Subcutaneous abdominal adipose tissue (tissue), 5 donors: Measurements from ENCODE around the gene WNT10A.

Source experiments
- H3K27ac ChIP-seq: one replicate; pipeline ENCODE4 v1.7.0; 2013; ENCODE audit warnings: low read depth, mild to moderate bottlenecking, inconsistent platforms, low read length, moderate library complexity
- H3K27me3 ChIP-seq, 5 donors: one replicate each; pipeline ENCODE4 v1.7.0; 2013; ENCODE audit warnings: low read length in 5 of 5, inconsistent platforms in 1 of 5; ENCODE audit not compliant: control insufficient read depth in 5 of 5, insufficient read depth in 4 of 5
- H3K36me3 ChIP-seq, 5 donors: one replicate each; pipeline ENCODE4 v1.7.0; 2013; ENCODE audit warnings: low read length in 5 of 5; ENCODE audit not compliant: control insufficient read depth in 5 of 5, insufficient read depth in 5 of 5
- H3K4me1 ChIP-seq, 5 donors: one replicate each; pipeline ENCODE4 v1.7.0; 2013; ENCODE audit warnings: low read length in 5 of 5, mild to moderate bottlenecking in 3 of 5, moderate library complexity in 1 of 5; ENCODE audit not compliant: control insufficient read depth in 5 of 5, insufficient read depth in 5 of 5
- H3K4me3 ChIP-seq, 5 donors: one replicate each; pipeline ENCODE4 v1.7.0; 2013; ENCODE audit warnings: low read length in 5 of 5, low read depth in 1 of 5
- H3K9ac ChIP-seq, 5 donors: one replicate each; pipeline ENCODE4 v1.7.0; 2013; ENCODE audit warnings: low read length in 5 of 5, mild to moderate bottlenecking in 4 of 5, moderate library complexity in 3 of 5
- H3K9me3 ChIP-seq, 5 donors: one replicate each; pipeline ENCODE4 v1.7.0; 2013; ENCODE audit warnings: low read length in 5 of 5; ENCODE audit not compliant: control insufficient read depth in 5 of 5
- donor health status: healthy.
- donor health status: healthy.
- donor health status: healthy.
- donor health status: healthy.
- donor health status: healthy.

WNT10A gene

DNA sequence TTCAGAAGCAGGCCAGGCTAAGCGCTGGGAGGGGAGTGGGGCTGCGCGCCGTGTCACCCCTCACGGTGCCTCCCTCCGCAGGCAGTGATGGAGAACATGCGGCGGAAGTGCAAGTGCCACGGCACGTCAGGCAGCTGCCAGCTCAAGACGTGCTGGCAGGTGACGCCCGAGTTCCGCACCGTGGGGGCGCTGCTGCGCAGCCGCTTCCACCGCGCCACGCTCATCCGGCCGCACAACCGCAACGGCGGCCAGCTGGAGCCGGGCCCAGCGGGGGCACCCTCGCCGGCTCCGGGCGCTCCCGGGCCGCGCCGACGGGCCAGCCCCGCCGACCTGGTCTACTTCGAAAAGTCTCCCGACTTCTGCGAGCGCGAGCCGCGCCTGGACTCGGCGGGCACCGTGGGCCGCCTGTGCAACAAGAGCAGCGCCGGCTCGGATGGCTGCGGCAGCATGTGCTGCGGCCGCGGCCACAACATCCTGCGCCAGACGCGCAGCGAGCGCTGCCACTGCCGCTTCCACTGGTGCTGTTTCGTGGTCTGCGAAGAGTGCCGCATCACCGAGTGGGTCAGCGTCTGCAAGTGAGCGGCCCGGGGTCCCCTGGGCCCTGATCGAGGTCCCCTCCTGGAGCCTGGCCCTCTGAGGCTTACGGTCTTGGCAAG is 12.2 kb downstream of the WNT10A start:
- peaks cover 47 to 60% (median 59%) of the 10 kb centered on the region in 5 donors for H3K27me3 ChIP-seq
- peak overlapping the region in 4 of 5 donors; percentile 42 to 62 (median 48) for H3K4me3 ChIP-seq
- H3K27ac ChIP-seq = no peak overlapping the region
- peak overlapping the region in 1 of 5 donors; percentile 20 for H3K9ac ChIP-seq
- H3K9me3 ChIP-seq = no peaks in the 10 kb centered on the region
- H3K4me1 ChIP-seq = peaks cover 1 to 25% (median 15%) of the 10 kb centered on the region in 5 donors
- no peaks in the 10 kb centered on the region for H3K36me3 ChIP-seq

DNA sequence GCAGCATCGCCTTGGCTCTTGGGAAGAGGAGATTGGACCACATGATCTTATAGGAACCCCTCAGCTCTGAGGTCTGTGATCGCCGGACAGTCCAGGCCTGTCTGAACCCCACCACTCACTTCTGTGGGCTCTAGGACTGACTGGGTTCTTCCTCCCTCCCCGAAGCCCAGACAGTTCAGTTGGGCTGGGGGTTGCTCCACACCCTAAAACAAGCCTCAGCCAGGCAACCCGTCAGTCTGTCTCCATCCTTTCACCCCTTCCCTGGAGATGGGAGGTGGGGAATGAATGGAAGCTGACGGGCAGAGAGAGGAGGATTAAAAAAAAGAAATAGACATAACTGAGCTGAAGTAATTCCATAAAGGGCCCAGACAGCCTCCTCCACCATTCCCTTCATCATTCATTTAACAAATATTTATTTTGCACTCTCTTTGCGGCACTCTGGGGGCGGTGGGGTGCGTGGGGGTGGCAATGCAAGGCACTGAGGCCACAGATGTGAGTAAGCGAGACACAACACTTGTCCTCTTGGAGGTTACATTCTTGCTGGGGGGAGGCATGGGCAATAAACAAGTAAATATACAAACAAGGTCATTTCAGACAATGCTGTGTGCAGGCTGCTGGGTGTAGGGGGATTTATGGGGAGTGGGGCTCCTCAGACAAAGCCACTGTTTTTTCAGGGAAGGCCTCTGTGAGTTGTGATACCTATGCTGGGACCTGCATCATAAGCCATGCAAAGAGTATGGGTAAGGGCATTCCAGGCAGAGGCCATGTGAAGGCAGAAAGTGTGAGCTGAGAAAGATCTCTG is 12.9 kb downstream of the WNT10A start:
- Histone ChIP-seq H3K9ac (peak overlapping the region in 1 of 5 donors; percentile 20), H3K4me3 (peak overlapping the region in 4 of 5 donors; percentile 42 to 62 (median 48)), H3K36me3 (no peaks in the 10 kb centered on the region), H3K27ac (no peak overlapping the region), H3K9me3 (no peaks in the 10 kb centered on the region), H3K4me1 (peaks cover 1 to 32% (median 21%) of the 10 kb centered on the region in 5 donors), H3K27me3 (peaks cover 53 to 67% (median 64%) of the 10 kb centered on the region in 5 donors)

DNA sequence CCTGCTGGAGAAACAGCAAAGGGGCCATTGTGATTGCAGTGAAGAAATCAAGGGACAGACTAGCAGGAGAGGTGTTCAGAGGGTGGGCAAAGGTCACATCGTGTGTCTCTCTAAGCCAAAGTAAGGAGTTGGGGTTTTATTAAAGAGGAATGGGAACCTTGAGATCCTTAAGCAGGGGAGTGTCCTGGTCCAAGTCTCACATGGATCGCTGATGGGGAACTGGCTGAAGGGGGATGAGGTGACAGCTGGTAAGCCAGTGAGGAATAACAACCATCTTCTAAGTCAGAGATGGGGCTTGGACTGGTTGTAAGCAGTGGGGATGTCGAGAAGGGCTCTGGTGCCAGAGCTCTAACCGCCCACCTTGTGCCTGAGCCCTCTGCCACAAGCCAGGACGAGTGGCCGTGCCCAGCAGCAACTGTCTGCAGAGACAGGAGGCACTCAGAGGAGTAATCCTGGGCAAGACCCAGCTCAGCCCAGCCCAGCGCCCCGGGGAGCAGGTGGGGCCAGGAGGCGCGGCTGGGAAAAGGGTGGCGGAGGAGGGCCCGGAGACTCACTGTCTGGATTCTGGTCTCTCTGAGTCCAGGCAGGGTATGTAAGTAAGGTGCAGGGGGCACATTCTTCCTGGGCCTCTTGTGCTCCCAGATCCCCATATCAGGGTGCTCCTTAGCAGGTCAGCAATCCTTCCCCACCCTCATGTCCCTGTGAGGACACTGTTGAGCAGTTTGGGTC is 13.7 kb downstream of the WNT10A start:
- Histone ChIP-seq H3K4me3 (no peak overlapping the region), H3K4me1 (peaks cover 1 to 34% (median 22%) of the 10 kb centered on the region in 5 donors), H3K9me3 (no peaks in the 10 kb centered on the region), H3K36me3 (no peaks in the 10 kb centered on the region), H3K27me3 (peaks cover 58 to 74% (median 69%) of the 10 kb centered on the region in 5 donors), H3K9ac (no peak overlapping the region), H3K27ac (no peak overlapping the region)

DNA sequence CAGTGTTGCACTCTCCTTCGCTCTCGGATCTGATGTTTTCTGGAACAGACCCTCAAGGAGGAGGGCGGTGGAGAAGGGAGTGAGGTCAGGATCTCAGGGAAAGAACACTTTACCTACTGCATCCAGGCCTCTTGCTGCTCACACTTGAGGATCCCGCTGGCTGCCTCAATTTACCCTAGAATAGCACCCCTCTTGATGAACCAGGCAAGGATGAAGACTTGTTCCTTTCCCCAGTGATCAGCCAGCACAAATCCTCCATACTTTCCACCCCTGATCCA is 14.2 kb downstream of the WNT10A start:
- Histone ChIP-seq H3K4me3 (no peak overlapping the region), H3K9ac (no peak overlapping the region), H3K4me1 (peaks cover 1 to 34% (median 22%) of the 10 kb centered on the region in 5 donors), H3K27me3 (peaks cover 61 to 79% (median 69%) of the 10 kb centered on the region in 5 donors), H3K36me3 (no peaks in the 10 kb centered on the region), H3K9me3 (no peaks in the 10 kb centered on the region), H3K27ac (no peak overlapping the region)

DNA sequence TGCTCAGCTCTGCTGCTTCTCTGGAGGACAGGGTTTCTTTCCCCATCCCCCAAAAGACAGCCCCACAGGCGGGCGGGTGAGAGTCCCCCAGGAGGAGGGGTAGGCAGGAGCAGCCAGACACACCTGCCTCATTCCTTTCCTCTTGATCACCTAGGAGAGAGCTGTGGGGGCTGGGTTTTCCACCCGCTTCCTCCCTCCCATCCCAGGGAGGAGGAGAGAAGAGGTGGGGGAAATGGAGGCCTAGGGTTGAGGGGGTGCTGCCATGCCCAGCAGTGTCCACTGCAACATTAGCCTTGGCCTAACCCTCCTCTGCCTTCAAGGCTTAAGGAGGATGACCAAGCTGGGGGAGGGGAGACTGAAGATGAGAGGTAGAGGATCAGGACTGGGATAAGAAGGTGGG is 14.7 kb downstream of the WNT10A start:
- H3K27me3 ChIP-seq = peaks cover 61 to 79% (median 69%) of the 10 kb centered on the region in 5 donors

DNA sequence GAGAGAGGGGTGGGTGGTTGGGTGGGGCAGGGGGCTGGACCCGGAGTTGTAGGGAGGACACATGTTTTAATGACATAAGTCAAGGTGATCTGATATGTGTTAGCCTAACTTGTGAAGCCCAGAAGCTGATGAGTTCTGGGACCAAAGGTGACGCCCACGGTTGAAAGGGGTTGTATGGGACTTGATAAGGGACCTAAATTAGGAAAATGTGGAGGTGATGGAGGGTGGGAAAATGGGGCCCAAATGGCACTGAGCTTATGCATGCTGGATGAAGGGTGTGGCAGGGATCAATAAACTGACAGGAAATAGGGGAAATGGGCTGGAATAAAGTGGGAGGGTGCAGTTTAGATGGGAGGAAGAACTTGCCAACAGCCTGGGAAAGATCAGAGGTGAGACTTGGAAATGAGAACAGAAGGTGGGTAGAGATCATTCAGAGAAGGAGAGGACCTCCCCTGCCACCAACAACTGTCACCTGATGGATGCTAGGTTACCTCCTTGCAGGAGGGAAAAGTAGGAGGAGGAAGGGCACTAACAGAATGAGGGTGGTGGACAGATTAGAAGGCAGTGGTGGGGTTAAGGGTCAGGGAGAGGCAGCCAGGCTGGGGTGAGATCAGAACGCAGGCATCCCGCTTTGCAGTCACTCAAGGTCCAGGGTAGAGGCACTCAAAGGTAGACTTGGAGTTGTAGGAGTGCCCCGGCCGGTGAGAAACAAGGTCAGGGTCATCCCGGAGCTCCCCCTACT is 15.3 kb downstream of the WNT10A start:
- H3K9me3 ChIP-seq = no peaks in the 10 kb centered on the region
- no peak overlapping the region for H3K27ac ChIP-seq
- peaks cover 64 to 79% (median 71%) of the 10 kb centered on the region in 5 donors for H3K27me3 ChIP-seq
- H3K36me3 ChIP-seq = no peaks in the 10 kb centered on the region
- H3K4me1 ChIP-seq = peaks cover 1 to 34% (median 22%) of the 10 kb centered on the region in 5 donors
- H3K4me3 ChIP-seq = no peak overlapping the region
- no peak overlapping the region for H3K9ac ChIP-seq

More for the DNA sequence above, 14.7 kb downstream of the WNT10A start:
- no peak overlapping the region for H3K27ac ChIP-seq
- no peaks in the 10 kb centered on the region for H3K9me3 ChIP-seq
- H3K9ac ChIP-seq = no peak overlapping the region
- no peaks in the 10 kb centered on the region for H3K36me3 ChIP-seq
- no peak overlapping the region for H3K4me3 ChIP-seq
- peaks cover 1 to 34% (median 22%) of the 10 kb centered on the region in 5 donors for H3K4me1 ChIP-seq

DNA sequence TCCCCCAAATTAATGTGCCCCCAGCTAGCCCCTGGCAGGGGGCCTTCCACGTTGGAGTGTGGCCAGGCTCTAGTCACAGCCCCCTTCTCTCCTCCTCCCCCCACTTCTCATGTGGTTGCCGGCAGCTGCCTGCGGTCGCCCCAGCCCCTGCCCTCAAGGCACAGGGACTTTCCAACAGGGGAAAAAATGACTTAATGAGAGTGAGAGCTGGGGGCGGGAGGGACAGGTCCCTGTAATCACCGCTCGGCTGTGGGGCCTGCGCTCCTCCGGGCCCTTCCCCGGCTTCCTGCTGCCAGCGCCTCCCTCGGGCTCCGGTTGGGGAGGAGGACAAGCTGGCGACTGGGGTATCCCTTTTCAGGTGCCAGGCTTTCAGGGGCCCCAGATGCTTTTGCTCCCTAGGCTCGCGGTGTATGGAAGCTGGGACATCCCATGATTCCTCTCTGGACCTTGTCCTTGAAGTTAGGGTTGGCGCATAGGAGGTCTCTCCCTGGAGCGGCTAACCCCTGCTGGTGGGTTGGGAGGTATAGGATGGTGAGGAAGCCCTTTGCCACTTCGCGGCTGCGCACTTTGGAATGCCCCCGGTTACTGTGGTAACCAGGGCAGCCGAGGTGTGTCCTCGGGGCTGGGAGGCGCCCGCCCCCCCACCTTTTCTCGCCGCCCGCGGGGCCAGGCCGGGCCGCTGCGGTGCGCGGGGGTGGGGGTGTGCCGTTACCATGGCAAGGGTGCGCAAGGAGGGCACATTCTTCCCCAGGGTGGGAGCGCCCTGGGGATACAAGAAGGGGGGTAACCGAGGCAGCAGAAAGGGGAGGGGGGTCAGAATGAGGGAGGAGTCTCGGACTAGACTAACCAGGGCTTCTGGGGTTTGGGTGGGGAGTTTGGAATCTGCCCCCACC is 16.1 kb downstream of the WNT10A start:
- H3K4me1 ChIP-seq = peaks cover 1 to 34% (median 22%) of the 10 kb centered on the region in 5 donors
- H3K27me3 ChIP-seq = peaks cover 64 to 74% (median 67%) of the 10 kb centered on the region in 5 donors
- H3K27ac ChIP-seq = no peak overlapping the region
- no peaks in the 10 kb centered on the region for H3K36me3 ChIP-seq
- no peak overlapping the region for H3K4me3 ChIP-seq
- H3K9me3 ChIP-seq = no peaks in the 10 kb centered on the region
- no peak overlapping the region for H3K9ac ChIP-seq

DNA sequence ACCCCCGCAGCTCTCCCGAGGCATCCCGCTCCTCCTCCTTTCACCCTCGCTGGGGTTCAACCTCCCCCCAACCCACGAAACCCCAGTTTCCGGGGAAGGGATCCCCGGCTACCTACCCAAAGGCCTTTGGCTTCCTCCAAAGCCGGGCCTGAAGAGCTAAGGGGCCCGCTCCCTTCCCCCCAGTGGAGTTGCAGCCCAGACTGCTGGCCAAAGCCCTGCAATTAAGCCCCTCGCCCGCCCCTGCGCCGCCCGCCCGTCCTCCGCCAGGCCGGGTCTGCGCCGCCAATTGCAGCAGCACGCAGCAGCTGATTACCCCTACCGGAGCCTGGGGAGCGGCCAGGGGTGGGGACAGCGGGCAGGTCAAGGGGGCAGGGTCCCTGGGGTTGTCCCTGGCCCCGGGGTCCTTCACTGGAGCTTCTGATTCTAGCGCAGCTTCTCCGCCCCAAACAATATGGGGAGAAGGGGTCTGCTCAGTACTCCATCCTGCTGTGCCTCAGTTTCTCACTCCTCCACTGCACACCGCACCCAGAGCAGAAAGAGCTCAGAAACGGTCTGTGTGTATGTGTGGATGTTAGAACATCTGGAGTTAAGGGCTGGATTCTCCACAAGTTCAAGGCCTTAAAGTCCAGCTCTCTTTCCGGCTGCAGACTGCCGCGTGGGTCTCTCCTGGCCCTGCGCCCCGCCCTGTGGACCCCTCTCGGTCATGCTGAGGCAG is 16.9 kb downstream of the WNT10A start:
- Histone ChIP-seq H3K4me3 (no peak overlapping the region), H3K27me3 (peaks cover 62 to 70% (median 66%) of the 10 kb centered on the region in 5 donors), H3K9ac (no peak overlapping the region), H3K27ac (no peak overlapping the region), H3K36me3 (no peaks in the 10 kb centered on the region), H3K9me3 (no peaks in the 10 kb centered on the region), H3K4me1 (peaks cover 1 to 32% (median 22%) of the 10 kb centered on the region in 5 donors)
